A549 (cell line): ENCODE results near the gene FBXL22. TPM values are rescaled to one million over a fixed set of nuclear protein-coding genes. Genes with fewer than 3 reads are reported as not detected.

Source experiments
- ATAC-seq, 2 experiments: fragments of 200-7000 bp in 1 of 2; fragments of >200 bp in 1 of 2; cut with Nextera tagmentation in 1 of 2; cut with Tn5 transposase in 1 of 2; 3 replicates each; pipeline versions ENCODE4 v1.8.0 to v1.9.1; 2018 to 2020; ENCODE audit warnings: mild to moderate bottlenecking in 1 of 2, moderate library complexity in 1 of 2
- CTCF ChIA-PET: fragments of 300-600 bp; sonication (Branson Sonifier 250); formaldehyde crosslinking; extraction: SDS; loops from one replicate; lab custom pipeline; 2021; ENCODE audit warnings: antibody characterized with exemption, inconsistent platforms; lab: Yijun Ruan, JAX
- POLR2A ChIA-PET: fragments of 350-600 bp; formaldehyde crosslinking; extraction: SDS; loops from one replicate; lab custom pipeline; 2021; ENCODE audit warnings: antibody characterized with exemption, inconsistent platforms; lab: Yijun Ruan, JAX
- DNase-seq, 2 experiments: peaks; one replicate each; pipeline versions ENCODE4 v3.0.0 to v3.0.0-alpha.2; 2011 to 2016; ENCODE audit warnings: low read depth in 1 of 2, low spot score in 1 of 2
- FAIRE-seq: peaks from 2 replicates; lab custom pipeline; 2011; peaks lifted over from hg19 to GRCh38; lab: Jason Lieb, UNC
- H3K27ac ChIP-seq, 2 experiments: fragments of >200 bp; sonication (Bioruptor Twin); formaldehyde crosslinking; 3 replicates each; pipeline ENCODE4 v1.5.1; 2016 to 2017
- H3K4me1 ChIP-seq: fragments of >200 bp; sonication (Bioruptor Twin); formaldehyde crosslinking; 3 replicates; pipeline ENCODE4 v1.6.1; 2016
- H3K4me2 ChIP-seq: fragments of >200 bp; sonication (Bioruptor Twin); formaldehyde crosslinking; 3 replicates; pipeline ENCODE4 v1.6.1; 2016
- H3K4me3 ChIP-seq: fragments of >200 bp; sonication (Bioruptor Twin); formaldehyde crosslinking; 3 replicates; pipeline ENCODE4 v1.5.1; 2016
- H3K9me3 ChIP-seq: fragments of >200 bp; sonication (Bioruptor Twin); formaldehyde crosslinking; 3 replicates; pipeline ENCODE4 v1.6.1; 2016
- BHLHE40 ChIP-seq: IDR thresholded peaks from 2 replicates; pipeline ENCODE4 v1.6.1; 2012; ENCODE audit warnings: low read depth, low read length, inconsistent platforms
- CBX8 ChIP-seq: fragments of 200-600 bp; sonication (generic); IDR thresholded peaks from 2 replicates; pipeline ENCODE4 v1.6.1; 2016
- CHD2 ChIP-seq: fragments of 150-350 bp; IDR thresholded peaks from 2 replicates; pipeline ENCODE4 v1.6.1; 2014; ENCODE audit warnings: low read length; ENCODE audit not compliant: partially characterized antibody
- EHF ChIP-seq: fragments of 250-450 bp; sonication (Bioruptor Pico); IDR thresholded peaks from 2 replicates; pipeline ENCODE4 v1.5.0; 2020; ENCODE audit warnings: mild to moderate bottlenecking
- ESRRA ChIP-seq: fragments of 150-350 bp; IDR thresholded peaks from 2 replicates; pipeline ENCODE4 v1.6.1; 2014; ENCODE audit warnings: mild to moderate bottlenecking, low read length, borderline replicate concordance
- FOSL2 ChIP-seq, 2 experiments: fragments of 450-650 bp in 1 of 2; fragments of >200 bp in 1 of 2; sonication (Bioruptor Twin) in 1 of 2; formaldehyde crosslinking; IDR thresholded peaks; 2 replicates each; pipeline versions ENCODE4 v1.5.0 to v1.6.1; 2016 to 2020; ENCODE audit warnings: mild to moderate bottlenecking in 1 of 2, moderate library complexity in 1 of 2
- FOXS1 ChIP-seq: fragments of 250-450 bp; sonication (Bioruptor Pico); IDR thresholded peaks from 2 replicates; pipeline ENCODE4 v1.5.0; 2020; ENCODE audit warnings: mild to moderate bottlenecking, moderate library complexity
- NFE2L2 ChIP-seq: fragments of 150-350 bp; conservative IDR thresholded peaks from 2 replicates; pipeline ENCODE4 v1.6.1; 2014; ENCODE audit warnings: low read length
- POLR2AphosphoS2 ChIP-seq: conservative IDR thresholded peaks from 2 replicates; pipeline ENCODE4 v1.6.1; 2012; ENCODE audit warnings: low read length, improper control_type of control experiment, inconsistent platforms
- SREBF2 ChIP-seq: fragments of 450-650 bp; IDR thresholded peaks from 2 replicates; pipeline ENCODE4 v1.6.1; 2014; ENCODE audit warnings: mild to moderate bottlenecking, moderate library complexity
- TP53 ChIP-seq: fragments of 250-450 bp; sonication (Bioruptor Pico); IDR thresholded peaks from 2 replicates; pipeline ENCODE4 v1.5.0; 2021; ENCODE audit warnings: mild to moderate bottlenecking, moderate library complexity
- ZC3H11A ChIP-seq: fragments of 450-650 bp; IDR thresholded peaks from 2 replicates; pipeline ENCODE4 v1.6.1; 2014; ENCODE audit warnings: antibody characterized with exemption, mild to moderate bottlenecking
- ZSCAN20 ChIP-seq: fragments of 250-450 bp; sonication (Bioruptor Pico); IDR thresholded peaks from 2 replicates; pipeline ENCODE4 v1.8.0; 2022; ENCODE audit warnings: mild to moderate bottlenecking, moderate library complexity
- WGBS: methylation state at CpG from one replicate; pipeline ENCODE4 v1.1.6; 2017; ENCODE audit errors: missing lambda C conversion rate; 5-methylcytosine and 5-hydroxymethylcytosine counted together
- polyA plus RNA-seq, 4 experiments: library from polyadenylated mRNA; depleted of rRNA in 3 of 4; stranded (reverse); fragments of >200 nt; fragmentation: RNase III in 1 of 4; extraction: RNeasy Plus Mini Kit Qiagen cat#74134 plus additional on column Dnase treatment in 1 of 4; gene quantifications; 2 replicates in 3 of 4; 3 replicates in 1 of 4; pipeline ENCODE4 v1.2.3, GENCODE V29; 2011 to 2017
- TF ChIP-seq, protein P1 (sequence below): IDR thresholded peaks from 2 replicates; pipeline ENCODE4 v1.6.1; 2012
- TF ChIP-seq, protein P2 (sequence below): IDR thresholded peaks from 2 replicates; pipeline ENCODE4 v1.6.1; 2012; ENCODE audit warnings: low read depth, borderline replicate concordance
- TF ChIP-seq, protein P3 (sequence below): fragments of >200 bp; sonication (Bioruptor Twin); formaldehyde crosslinking; IDR thresholded peaks from 3 replicates; pipeline ENCODE4 v1.5.1; 2016
- TF ChIP-seq, protein P4 (sequence below): fragments of 250-450 bp; sonication (Bioruptor Pico); IDR thresholded peaks from 2 replicates; pipeline ENCODE4 v1.5.0; 2021; ENCODE audit warnings: mild to moderate bottlenecking, moderate library complexity, borderline replicate concordance
- TF ChIP-seq, protein P5 (sequence below): fragments of 200-600 bp; sonication (generic); IDR thresholded peaks from 2 replicates; pipeline ENCODE4 v1.6.1; 2016; ENCODE audit warnings: antibody characterized with exemption, mild to moderate bottlenecking, moderate library complexity
- TF ChIP-seq, protein P6 (sequence below): IDR thresholded peaks from 2 replicates; pipeline ENCODE4 v1.6.1; 2012

Gene FBXL22
- polyA plus RNA-seq, 2 of the 4 experiments (the other 2 are of a cell fraction): 0.18 to 0.23 TPM

DNA sequence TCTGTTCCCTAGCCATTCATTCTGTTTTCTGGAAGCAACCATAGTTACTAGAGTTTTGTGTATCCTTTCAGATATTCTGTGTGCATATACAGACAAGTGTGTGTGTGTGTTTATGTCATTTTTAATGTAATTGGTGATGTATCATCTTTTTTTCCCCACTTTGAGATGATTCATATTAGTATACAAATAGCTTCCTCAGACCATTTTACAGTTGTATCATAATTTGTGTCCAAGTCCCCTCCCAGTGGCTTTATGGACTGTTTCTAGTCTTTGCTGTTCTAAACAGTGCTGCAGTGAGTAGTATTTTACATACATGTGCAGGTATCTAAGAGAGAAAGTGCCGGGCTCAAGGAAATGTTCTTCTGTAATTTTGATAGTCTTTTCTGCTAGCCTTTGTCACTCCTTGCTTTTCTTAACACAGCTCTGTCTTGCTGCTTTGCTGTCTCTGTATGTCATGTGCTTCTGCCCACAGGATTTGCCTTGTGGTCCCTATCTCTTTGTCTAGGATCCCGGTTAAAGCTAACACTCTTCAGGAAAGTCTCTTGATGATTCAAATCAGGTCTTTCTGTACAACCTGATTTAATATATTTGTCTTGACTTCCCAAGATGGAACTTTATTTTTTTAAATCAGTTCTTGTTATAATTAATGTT lies 31.5 kb upstream of the FBXL22 start:
- no peak for DNase-seq
- no peak for TF ChIP-seq FOSL2 (IDR thresholded peaks at IDR 0.05)
- peak; percentile 34; the same call in 1 of the 2 replicates for TF ChIP-seq FOSL2 (CRISPR knock-in tag; IDR thresholded peaks at IDR 0.05)
- TF ChIP-seq POLR2AphosphoS2: no peak
- TF ChIP-seq, all 56 proteins: peak for 1
- peak in 1 of 2 experiments; percentile 45; a peak in 4 of 6 replicates for ATAC-seq
- no peak overlapping the region for H3K4me3 ChIP-seq
- ChIA-PET CTCF (interaction anchor here (0.6 to 2.1 kb wide), 8 partner anchors 13 to 99 kb away, joined by 3 to 9 read pairs (median 4); partner anchors contain the start of gene FBXL22), POLR2A (no interaction called here)
- H3K9me3 ChIP-seq: no peaks in the 10 kb centered on the region
- no peak for FAIRE-seq
- 85% methylated on average over 2 of the region's 2 CpGs for WGBS
- peak overlapping the region; percentile 11; the same call in 1 of the 3 replicates for H3K4me2 ChIP-seq
- peaks cover 16% of the 10 kb centered on the region for H3K4me1 ChIP-seq
- H3K27ac ChIP-seq: 0 out of 6 replicates have a peak overlapping the region, but pooled peaks of 1 of the 2 experiments have one; percentile 20

DNA sequence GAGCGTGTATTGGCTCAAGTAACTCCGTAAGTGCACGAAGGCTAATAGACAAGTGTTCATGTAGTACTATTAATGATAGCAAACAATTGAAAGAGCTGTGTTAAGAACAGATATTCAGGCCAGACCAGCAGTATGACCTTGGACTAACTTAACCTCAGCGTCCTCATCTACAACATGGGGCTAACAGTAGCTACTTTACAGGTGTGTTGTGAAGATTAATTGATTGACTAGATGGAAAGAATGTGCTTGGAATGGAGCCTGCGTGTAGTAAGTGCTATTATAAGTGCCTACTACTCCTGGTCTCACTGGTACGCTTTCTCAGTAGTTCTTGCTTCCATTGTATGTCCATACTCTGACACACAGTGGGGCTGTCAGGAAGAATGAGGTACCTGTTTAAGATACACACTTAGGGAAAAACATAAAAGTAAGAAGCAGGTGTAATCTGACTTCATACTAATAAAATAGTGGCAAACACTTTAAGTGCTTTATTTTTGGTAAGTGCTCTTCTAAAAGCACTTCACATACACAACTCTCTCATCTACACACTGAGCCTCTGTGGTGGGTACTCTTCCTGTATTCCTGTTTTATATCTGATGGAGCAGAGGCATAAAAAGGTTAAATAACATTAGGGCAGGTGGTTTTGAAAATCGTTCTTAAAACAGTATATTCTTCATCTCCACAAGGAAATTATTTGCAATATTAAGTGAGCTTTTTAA lies 24.3 kb upstream of the FBXL22 start:
- WGBS: 84% methylated on average over 7 of the region's 7 CpGs
- H3K4me1 ChIP-seq: no peaks in the 10 kb centered on the region
- no peak overlapping the region for H3K4me2 ChIP-seq
- no peak overlapping the region for H3K4me3 ChIP-seq
- FAIRE-seq: peak; percentile 80
- POLR2A ChIA-PET: no interaction called here
- no peak overlapping the region for H3K27ac ChIP-seq
- TF ChIP-seq BHLHE40: no peak
- no peak for TF ChIP-seq SREBF2
- TF ChIP-seq POLR2AphosphoS2: no peak
- TF ChIP-seq, protein P1, sequence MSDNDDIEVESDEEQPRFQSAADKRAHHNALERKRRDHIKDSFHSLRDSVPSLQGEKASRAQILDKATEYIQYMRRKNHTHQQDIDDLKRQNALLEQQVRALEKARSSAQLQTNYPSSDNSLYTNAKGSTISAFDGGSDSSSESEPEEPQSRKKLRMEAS: no peak
- TF ChIP-seq ZC3H11A: no peak
- TF ChIP-seq, protein P2, sequence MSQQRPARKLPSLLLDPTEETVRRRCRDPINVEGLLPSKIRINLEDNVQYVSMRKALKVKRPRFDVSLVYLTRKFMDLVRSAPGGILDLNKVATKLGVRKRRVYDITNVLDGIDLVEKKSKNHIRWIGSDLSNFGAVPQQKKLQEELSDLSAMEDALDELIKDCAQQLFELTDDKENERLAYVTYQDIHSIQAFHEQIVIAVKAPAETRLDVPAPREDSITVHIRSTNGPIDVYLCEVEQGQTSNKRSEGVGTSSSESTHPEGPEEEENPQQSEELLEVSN: no peak
- TF ChIP-seq, protein P3, sequence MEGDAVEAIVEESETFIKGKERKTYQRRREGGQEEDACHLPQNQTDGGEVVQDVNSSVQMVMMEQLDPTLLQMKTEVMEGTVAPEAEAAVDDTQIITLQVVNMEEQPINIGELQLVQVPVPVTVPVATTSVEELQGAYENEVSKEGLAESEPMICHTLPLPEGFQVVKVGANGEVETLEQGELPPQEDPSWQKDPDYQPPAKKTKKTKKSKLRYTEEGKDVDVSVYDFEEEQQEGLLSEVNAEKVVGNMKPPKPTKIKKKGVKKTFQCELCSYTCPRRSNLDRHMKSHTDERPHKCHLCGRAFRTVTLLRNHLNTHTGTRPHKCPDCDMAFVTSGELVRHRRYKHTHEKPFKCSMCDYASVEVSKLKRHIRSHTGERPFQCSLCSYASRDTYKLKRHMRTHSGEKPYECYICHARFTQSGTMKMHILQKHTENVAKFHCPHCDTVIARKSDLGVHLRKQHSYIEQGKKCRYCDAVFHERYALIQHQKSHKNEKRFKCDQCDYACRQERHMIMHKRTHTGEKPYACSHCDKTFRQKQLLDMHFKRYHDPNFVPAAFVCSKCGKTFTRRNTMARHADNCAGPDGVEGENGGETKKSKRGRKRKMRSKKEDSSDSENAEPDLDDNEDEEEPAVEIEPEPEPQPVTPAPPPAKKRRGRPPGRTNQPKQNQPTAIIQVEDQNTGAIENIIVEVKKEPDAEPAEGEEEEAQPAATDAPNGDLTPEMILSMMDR: no peak
- TF ChIP-seq FOXS1: no peak
- TF ChIP-seq, protein P4, sequence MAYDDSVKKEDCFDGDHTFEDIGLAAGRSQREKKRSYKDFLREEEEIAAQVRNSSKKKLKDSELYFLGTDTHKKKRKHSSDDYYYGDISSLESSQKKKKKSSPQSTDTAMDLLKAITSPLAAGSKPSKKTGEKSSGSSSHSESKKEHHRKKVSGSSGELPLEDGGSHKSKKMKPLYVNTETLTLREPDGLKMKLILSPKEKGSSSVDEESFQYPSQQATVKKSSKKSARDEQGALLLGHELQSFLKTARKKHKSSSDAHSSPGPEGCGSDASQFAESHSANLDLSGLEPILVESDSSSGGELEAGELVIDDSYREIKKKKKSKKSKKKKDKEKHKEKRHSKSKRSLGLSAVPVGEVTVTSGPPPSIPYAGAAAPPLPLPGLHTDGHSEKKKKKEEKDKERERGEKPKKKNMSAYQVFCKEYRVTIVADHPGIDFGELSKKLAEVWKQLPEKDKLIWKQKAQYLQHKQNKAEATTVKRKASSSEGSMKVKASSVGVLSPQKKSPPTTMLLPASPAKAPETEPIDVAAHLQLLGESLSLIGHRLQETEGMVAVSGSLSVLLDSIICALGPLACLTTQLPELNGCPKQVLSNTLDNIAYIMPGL (CRISPR knock-in tag): no peak
- no peak for TF ChIP-seq ESRRA
- TF ChIP-seq CBX8: no peak
- TF ChIP-seq CHD2: no peak
- TF ChIP-seq ZSCAN20 (CRISPR knock-in tag): no peak
- no peak for DNase-seq
- no peaks in the 10 kb centered on the region for H3K9me3 ChIP-seq
- ATAC-seq: no peak
- CTCF ChIA-PET: interaction anchor here (1.2 to 2.6 kb wide), 4 partner anchors 13 to 106 kb away, joined by 3 to 9 read pairs (median 6); no protein-coding TSS in a partner anchor

DNA sequence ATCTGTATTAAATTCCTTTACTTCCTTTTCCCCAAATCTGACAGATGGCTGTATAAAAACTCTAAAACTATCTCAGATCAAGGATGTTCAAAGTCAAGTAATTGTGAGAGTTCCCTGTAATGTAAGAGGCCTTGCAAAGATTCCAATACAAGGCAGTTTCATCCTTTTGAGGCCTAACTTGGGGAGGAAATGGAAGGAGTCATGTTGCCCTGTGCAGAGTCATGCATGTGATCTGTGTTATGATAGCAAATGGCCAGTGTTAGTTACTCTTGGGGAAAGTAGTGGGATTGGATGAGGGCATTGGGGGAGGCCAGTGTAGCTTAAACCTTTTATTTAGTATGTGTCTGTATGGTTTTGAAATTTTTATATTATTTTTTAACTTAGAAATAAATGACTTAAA lies 23.7 kb upstream of the FBXL22 start:
- TF ChIP-seq NFE2L2 (no peak), FOSL2 (IDR thresholded peaks at IDR 0.05) (no peak), FOSL2 (CRISPR knock-in tag; IDR thresholded peaks at IDR 0.05) (no peak), TP53 (CRISPR knock-in tag) (no peak), POLR2AphosphoS2 (no peak), EHF (no peak)
- TF ChIP-seq, protein P5, sequence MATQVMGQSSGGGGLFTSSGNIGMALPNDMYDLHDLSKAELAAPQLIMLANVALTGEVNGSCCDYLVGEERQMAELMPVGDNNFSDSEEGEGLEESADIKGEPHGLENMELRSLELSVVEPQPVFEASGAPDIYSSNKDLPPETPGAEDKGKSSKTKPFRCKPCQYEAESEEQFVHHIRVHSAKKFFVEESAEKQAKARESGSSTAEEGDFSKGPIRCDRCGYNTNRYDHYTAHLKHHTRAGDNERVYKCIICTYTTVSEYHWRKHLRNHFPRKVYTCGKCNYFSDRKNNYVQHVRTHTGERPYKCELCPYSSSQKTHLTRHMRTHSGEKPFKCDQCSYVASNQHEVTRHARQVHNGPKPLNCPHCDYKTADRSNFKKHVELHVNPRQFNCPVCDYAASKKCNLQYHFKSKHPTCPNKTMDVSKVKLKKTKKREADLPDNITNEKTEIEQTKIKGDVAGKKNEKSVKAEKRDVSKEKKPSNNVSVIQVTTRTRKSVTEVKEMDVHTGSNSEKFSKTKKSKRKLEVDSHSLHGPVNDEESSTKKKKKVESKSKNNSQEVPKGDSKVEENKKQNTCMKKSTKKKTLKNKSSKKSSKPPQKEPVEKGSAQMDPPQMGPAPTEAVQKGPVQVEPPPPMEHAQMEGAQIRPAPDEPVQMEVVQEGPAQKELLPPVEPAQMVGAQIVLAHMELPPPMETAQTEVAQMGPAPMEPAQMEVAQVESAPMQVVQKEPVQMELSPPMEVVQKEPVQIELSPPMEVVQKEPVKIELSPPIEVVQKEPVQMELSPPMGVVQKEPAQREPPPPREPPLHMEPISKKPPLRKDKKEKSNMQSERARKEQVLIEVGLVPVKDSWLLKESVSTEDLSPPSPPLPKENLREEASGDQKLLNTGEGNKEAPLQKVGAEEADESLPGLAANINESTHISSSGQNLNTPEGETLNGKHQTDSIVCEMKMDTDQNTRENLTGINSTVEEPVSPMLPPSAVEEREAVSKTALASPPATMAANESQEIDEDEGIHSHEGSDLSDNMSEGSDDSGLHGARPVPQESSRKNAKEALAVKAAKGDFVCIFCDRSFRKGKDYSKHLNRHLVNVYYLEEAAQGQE: no peak
- TF ChIP-seq, protein P6, sequence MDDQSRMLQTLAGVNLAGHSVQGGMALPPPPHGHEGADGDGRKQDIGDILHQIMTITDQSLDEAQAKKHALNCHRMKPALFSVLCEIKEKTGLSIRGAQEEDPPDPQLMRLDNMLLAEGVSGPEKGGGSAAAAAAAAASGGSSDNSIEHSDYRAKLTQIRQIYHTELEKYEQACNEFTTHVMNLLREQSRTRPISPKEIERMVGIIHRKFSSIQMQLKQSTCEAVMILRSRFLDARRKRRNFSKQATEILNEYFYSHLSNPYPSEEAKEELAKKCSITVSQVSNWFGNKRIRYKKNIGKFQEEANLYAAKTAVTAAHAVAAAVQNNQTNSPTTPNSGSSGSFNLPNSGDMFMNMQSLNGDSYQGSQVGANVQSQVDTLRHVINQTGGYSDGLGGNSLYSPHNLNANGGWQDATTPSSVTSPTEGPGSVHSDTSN: no peak
- H3K4me3 ChIP-seq: no peak overlapping the region
- no peak overlapping the region for H3K27ac ChIP-seq
- ChIA-PET CTCF (interaction anchor here (1.2 to 2.6 kb wide), 3 partner anchors 13 to 107 kb away, joined by 3 to 7 read pairs (median 4); no protein-coding TSS in a partner anchor), POLR2A (no interaction called here)
- FAIRE-seq (peak; percentile 39), ATAC-seq (no peak), DNase-seq (no peak)
- H3K4me1 ChIP-seq: no peaks in the 10 kb centered on the region
- H3K4me2 ChIP-seq: no peak overlapping the region
- no peaks in the 10 kb centered on the region for H3K9me3 ChIP-seq
